ENCODE results near the gene KRTAP20-2.

DNA sequence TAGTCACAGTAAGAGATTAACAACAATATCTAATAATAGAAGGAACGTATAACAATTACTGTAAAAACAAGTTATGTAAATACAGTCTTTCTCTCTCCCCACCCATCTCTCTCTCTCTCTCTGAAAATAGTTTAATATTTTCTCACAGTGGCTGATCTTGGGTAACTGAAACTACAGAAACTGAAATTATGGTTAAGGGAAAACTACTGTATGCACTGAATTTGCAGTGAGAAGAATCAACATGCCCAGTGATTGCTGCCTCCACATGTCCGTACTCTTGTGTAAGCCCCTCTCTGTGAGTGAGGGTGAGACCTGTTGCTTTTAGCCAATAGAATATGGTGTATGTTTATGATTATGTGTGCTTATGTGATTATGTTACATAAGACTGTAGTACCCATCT, 22.9 kb upstream of the KRTAP20-2 start:
- TF ChIP-seq, protein P1, sequence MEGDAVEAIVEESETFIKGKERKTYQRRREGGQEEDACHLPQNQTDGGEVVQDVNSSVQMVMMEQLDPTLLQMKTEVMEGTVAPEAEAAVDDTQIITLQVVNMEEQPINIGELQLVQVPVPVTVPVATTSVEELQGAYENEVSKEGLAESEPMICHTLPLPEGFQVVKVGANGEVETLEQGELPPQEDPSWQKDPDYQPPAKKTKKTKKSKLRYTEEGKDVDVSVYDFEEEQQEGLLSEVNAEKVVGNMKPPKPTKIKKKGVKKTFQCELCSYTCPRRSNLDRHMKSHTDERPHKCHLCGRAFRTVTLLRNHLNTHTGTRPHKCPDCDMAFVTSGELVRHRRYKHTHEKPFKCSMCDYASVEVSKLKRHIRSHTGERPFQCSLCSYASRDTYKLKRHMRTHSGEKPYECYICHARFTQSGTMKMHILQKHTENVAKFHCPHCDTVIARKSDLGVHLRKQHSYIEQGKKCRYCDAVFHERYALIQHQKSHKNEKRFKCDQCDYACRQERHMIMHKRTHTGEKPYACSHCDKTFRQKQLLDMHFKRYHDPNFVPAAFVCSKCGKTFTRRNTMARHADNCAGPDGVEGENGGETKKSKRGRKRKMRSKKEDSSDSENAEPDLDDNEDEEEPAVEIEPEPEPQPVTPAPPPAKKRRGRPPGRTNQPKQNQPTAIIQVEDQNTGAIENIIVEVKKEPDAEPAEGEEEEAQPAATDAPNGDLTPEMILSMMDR (IDR thresholded peaks at IDR 0.05) = no peak
- TF ChIP-seq EZH2 (IDR thresholded peaks at IDR 0.05; ENCODE audit: borderline replicate concordance, insufficient read depth, low read depth, low read length, poor library complexity, severe bottlenecking) = no peak
